ENCODE measurements around the gene MIP.
"Not testable (repeated sequence)": the region's sequence is repeated elsewhere in the genome, so short reads cannot be mapped to it uniquely, and the experiment has no call there.

DNA sequence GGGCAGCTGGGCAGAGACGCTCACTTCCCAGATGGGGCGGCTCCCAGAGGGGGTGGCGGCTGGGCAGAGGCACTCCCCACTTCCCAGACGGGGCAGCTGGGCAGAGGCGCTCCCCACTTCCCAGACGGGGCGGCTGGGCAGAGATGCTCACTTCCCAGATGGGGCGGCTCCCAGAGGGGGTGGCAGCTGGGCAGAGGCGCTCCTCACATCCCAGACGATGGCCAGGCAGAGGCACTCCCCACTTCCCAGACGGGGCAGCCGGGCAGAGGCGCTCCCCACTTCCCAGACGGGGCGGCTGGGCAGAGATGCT lies 39.6 kb upstream of the MIP start:
- TF ChIP-seq, protein P1, sequence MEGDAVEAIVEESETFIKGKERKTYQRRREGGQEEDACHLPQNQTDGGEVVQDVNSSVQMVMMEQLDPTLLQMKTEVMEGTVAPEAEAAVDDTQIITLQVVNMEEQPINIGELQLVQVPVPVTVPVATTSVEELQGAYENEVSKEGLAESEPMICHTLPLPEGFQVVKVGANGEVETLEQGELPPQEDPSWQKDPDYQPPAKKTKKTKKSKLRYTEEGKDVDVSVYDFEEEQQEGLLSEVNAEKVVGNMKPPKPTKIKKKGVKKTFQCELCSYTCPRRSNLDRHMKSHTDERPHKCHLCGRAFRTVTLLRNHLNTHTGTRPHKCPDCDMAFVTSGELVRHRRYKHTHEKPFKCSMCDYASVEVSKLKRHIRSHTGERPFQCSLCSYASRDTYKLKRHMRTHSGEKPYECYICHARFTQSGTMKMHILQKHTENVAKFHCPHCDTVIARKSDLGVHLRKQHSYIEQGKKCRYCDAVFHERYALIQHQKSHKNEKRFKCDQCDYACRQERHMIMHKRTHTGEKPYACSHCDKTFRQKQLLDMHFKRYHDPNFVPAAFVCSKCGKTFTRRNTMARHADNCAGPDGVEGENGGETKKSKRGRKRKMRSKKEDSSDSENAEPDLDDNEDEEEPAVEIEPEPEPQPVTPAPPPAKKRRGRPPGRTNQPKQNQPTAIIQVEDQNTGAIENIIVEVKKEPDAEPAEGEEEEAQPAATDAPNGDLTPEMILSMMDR (conservative IDR thresholded peaks at IDR 0.05; ENCODE audit: low read depth, low read length), result not testable (repeated sequence)
- not testable (repeated sequence) for TF ChIP-seq RAD21 (IDR thresholded peaks at IDR 0.05; ENCODE audit: low read length); FOS (IDR thresholded peaks at IDR 0.05; ENCODE audit: low read depth, low read length); SMC3 (IDR thresholded peaks at IDR 0.05; ENCODE audit: low read depth, low read length); MXI1 (IDR thresholded peaks at IDR 0.05; ENCODE audit: borderline replicate concordance, low read depth, low read length); POLR2A (IDR thresholded peaks at IDR 0.05; ENCODE audit: low read depth, low read length); CHD1 (IDR thresholded peaks at IDR 0.05; ENCODE audit: low read depth, low read length); NFE2L2 (IDR thresholded peaks at IDR 0.05; ENCODE audit: low read depth, low read length)
